Panc1 (cell line): Measurements from ENCODE around the gene KBTBD8. TPM values are rescaled to one million over a fixed set of nuclear protein-coding genes. Genes with fewer than 3 reads are reported as not detected.

Experiments used
- ATAC-seq: fragments of 200-7000 bp; cut with Tn5 transposase; 2 replicates; pipeline ENCODE4 v1.9.1; 2020; ENCODE audit warnings: mild to moderate bottlenecking, moderate library complexity
- BruUV-seq: library from RNA; stranded (reverse); fragments of 400-500 nt; replicated peaks from 2 replicates; lab custom pipeline; 2021; lab: Mats Ljungman, UMichigan
- CTCF ChIA-PET: fragments of 300-600 bp; sonication (Branson Sonifier 250); formaldehyde crosslinking; loops from one replicate; lab custom pipeline; 2022; ENCODE audit warnings: antibody characterized with exemption; lab: Charles Lee
- POLR2A ChIA-PET: fragments of 300-600 bp; sonication (Branson Sonifier 250); formaldehyde crosslinking; loops from one replicate; lab custom pipeline; 2022; ENCODE audit warnings: antibody characterized with exemption; lab: Charles Lee
- DNase-seq: peaks from one replicate; pipeline ENCODE4 v3.0.0-alpha.2; 2010; ENCODE audit warnings: low read depth, low spot score
- H3K27ac ChIP-seq: 2 replicates; pipeline ENCODE4 v1.5.1; 2011; ENCODE audit warnings: mild to moderate bottlenecking, low read length, inconsistent platforms
- H3K27me3 ChIP-seq: fragments of 200-500 bp; sonication (Bioruptor generic); 2 replicates; pipeline ENCODE4 v1.6.0; 2014; ENCODE audit warnings: low read length, inconsistent platforms; ENCODE audit not compliant: control insufficient read depth, insufficient read depth
- H3K36me3 ChIP-seq: fragments of 200-500 bp; sonication (Bioruptor generic); 2 replicates; pipeline ENCODE4 v1.5.1; 2014; ENCODE audit warnings: inconsistent platforms, mild to moderate bottlenecking, low read length, moderate library complexity; ENCODE audit not compliant: control insufficient read depth, insufficient read depth
- H3K4me1 ChIP-seq: 2 replicates; pipeline ENCODE4 v1.5.1; 2011; ENCODE audit warnings: inconsistent platforms, mild to moderate bottlenecking, low read length, moderate library complexity; ENCODE audit not compliant: control insufficient read depth, insufficient read depth
- H3K4me3 ChIP-seq, 2 experiments: 2 replicates each; pipeline ENCODE4 v1.5.1; 2011 to 2012; ENCODE audit warnings: low read depth in 2 of 2, low read length in 2 of 2, mild to moderate bottlenecking in 2 of 2, inconsistent platforms in 1 of 2, moderate library complexity in 1 of 2
- H3K9me3 ChIP-seq: fragments of 200-500 bp; sonication (Bioruptor generic); 2 replicates; pipeline ENCODE4 v1.5.1; 2014; ENCODE audit warnings: low read depth, mild to moderate bottlenecking, inconsistent platforms, low read length, moderate library complexity; ENCODE audit not compliant: control insufficient read depth, insufficient read depth
- CTCF ChIP-seq: fragments of 450-650 bp; IDR thresholded peaks from 2 replicates; pipeline ENCODE4 v1.5.1; 2017; ENCODE audit warnings: mild to moderate bottlenecking
- POLR2AphosphoS5 ChIP-seq: IDR thresholded peaks from 2 replicates; pipeline ENCODE4 v1.6.1; 2012; ENCODE audit warnings: mild to moderate bottlenecking, low read depth, low read length, moderate library complexity
- REST ChIP-seq, 2 experiments: IDR thresholded peaks; 2 replicates each; pipeline ENCODE4 v1.6.1; 2011 to 2012; ENCODE audit warnings: low read depth in 2 of 2, control low read depth in 1 of 2, low read length in 1 of 2, mild to moderate bottlenecking in 1 of 2, moderate library complexity in 1 of 2; ENCODE audit not compliant: insufficient read depth in 1 of 2
- SIN3A ChIP-seq: IDR thresholded peaks from 2 replicates; pipeline ENCODE4 v1.6.1; 2012; ENCODE audit warnings: low read depth, mild to moderate bottlenecking, low read length, moderate library complexity, borderline replicate concordance; ENCODE audit not compliant: insufficient read depth
- TCF7L2 ChIP-seq: IDR thresholded peaks from 2 replicates; pipeline ENCODE4 v1.6.1; 2011; ENCODE audit warnings: mild to moderate bottlenecking, low read depth, low read length, inconsistent platforms
- in situ Hi-C: cut with HindIII; loops from 2 replicates; pipeline ENCODE4 v1.10.0; 2016; ENCODE audit warnings: low sequenced_read_pairs, low pct_unique_long_range_greater_than_20kb
- intact Hi-C: fragments of 100-400 bp; cut with micrococcal nuclease; formaldehyde crosslinking; loops from one replicate; pipeline ENCODE4 v1.10.0; 2022; ENCODE audit not compliant: unreplicated experiment
- total RNA-seq: library from RNA; stranded (reverse); gene quantifications from one replicate; pipeline ENCODE4 v1.2.1, GENCODE V29; 2021; ENCODE audit not compliant: unreplicated experiment

The KBTBD8 gene
- total RNA-seq, 1 experiment from 2014 or later: 0.98 TPM

- ChIA-PET CTCF (interaction anchor here (0.5 kb wide), 1 partner anchor 39 kb away, joined by 3 read pairs; no protein-coding TSS in a partner anchor), POLR2A (no interaction called here)
- H3K4me3 ChIP-seq: no peak overlapping the region
- intact Hi-C loops: no loop called here
- no peaks in the 10 kb centered on the region; the same call in 1 of the 2 replicates for H3K27me3 ChIP-seq
- H3K4me1 ChIP-seq: no peaks in the 10 kb centered on the region
- H3K36me3 ChIP-seq: no peaks in the 10 kb centered on the region
- in situ Hi-C loops: no loop called here
- no peak for TF ChIP-seq REST (IDR thresholded peaks at IDR 0.05; ENCODE audit: insufficient read depth in 1 of 2, low read depth in 2 of 2, low read length in 1 of 2)
- no TSS peak for BruUV-seq
- DNase-seq: no peak
- ATAC-seq: no peak
- H3K27ac ChIP-seq: no peak overlapping the region
- H3K9me3 ChIP-seq: no peaks in the 10 kb centered on the region
These were observed 18.5 kb downstream of the KBTBD8 start for GRCh38 chr3:67016522-67017080.

- no peak for ATAC-seq
- TF ChIP-seq TCF7L2 (no peak), SIN3A (no peak), CTCF (no peak), POLR2AphosphoS5 (no peak), REST (IDR thresholded peaks at IDR 0.05; ENCODE audit: insufficient read depth in 1 of 2, low read depth in 2 of 2, low read length in 1 of 2) (no peak)
These were observed 19.1 kb downstream of the KBTBD8 start for GRCh38 chr3:67017211-67017610.

More at GRCh38 chr3:67017211-67017610, 19.1 kb downstream of the KBTBD8 start:
- no peak overlapping the region for H3K27ac ChIP-seq
- ChIA-PET CTCF (no interaction called here), POLR2A (no interaction called here)
- H3K4me1 ChIP-seq: no peaks in the 10 kb centered on the region
- no TSS peak for BruUV-seq
- no peak for DNase-seq
- H3K36me3 ChIP-seq: no peaks in the 10 kb centered on the region
- in situ Hi-C loops: no loop called here
- no peaks in the 10 kb centered on the region for H3K9me3 ChIP-seq
- intact Hi-C loops: no loop called here
- no peak overlapping the region for H3K4me3 ChIP-seq
- H3K27me3 ChIP-seq: no peaks in the 10 kb centered on the region; the same call in 1 of the 2 replicates
